Frontal cortex (tissue), 4 donors: ENCODE measurements around the gene SLIT3. TPM values are rescaled to one million over a fixed set of nuclear protein-coding genes. Genes with fewer than 3 reads are reported as not detected.

Experiments used
- DNase-seq, 2 donors: peaks; one replicate each; pipeline ENCODE4 v3.0.0; 2012; ENCODE audit warnings: low spot score in 2 of 2
- FAIRE-seq: peaks from 2 replicates; lab custom pipeline; 2012; peaks lifted over from hg19 to GRCh38; lab: Jason Lieb, UNC
- total RNA-seq: library from RNA; depleted of rRNA; stranded (reverse); fragments of >200 nt; gene quantifications from one replicate; pipeline ENCODE4 v1.2.3, GENCODE V29; 2014
- donor health status: control.
- donor health status: control.
- donor health status: control.

SLIT3 gene
- total RNA-seq, 1 donor from 2014 or later, result 2.0 TPM

DNA sequence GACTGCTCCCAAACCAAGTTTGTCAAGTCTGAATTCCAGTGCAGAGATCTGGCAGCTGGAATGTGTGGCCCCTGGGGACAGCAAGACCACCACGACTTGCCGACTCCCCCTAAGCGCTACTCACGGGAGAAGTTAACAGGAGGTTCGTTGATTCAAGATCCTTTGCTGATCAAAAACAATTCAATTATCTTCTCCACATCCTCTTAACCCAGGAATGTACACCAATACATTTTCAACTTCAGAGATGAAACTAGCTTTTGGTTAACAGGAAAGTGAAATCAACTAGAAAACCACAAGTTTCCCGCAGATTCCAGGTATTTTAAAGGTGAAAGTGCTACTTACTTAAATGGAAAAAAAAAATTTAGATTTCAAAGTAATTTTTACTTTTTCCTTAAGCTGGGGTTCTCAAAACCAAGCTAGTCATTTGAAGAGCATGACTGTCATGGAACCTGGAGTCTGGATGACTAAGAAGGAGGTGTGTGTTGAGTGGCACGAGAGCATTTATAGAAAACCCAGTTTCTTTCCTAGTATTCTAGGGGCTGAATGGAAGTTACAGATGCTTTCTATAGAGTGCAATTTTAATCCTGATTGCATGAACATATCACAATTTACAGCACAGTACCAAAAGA is 464.2 kb downstream of the SLIT3 start:
- FAIRE-seq (no peak), DNase-seq (no peak)

DNA sequence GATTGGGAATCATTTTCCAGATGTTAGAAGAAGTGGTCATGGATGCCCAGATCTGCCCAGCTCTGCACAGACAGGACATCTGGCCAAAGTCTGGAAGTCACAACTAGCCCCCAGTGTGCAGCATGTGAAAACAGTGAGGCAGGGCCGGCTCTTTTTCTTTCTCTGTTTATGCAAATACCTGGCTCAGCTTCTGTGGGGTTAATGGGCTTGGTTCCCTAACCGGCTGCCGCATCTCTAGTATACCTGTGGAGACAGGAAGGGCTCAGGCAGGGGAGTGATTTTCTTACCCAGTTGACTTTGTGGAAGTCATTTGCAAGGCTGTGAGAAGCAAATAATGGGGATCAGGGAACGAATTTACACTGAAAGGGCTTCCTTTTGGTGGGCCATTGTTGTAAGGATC is 467.0 kb downstream of the SLIT3 start:
- DNase-seq (no peak), FAIRE-seq (no peak)

DNA sequence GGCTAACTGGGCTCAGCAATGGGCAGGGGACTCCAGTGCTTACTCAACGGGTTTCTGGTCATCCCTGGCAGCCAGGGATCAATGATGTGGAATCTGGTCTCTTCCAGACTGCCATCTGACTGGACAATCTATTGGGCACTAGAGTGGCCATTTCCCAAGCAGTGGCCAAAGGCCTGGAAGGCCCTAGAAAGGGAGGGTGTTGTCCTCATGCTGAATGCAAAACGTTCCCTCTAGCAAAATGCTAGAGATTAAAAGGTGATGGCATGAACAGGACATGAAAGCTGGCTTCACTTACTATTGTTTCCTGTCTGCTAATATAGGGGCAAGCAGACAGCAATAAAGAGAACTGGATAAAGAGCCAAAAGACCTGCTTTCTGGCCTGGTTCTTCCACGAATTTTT is 467.6 kb downstream of the SLIT3 start:
- FAIRE-seq, result no peak
- no peak for DNase-seq

DNA sequence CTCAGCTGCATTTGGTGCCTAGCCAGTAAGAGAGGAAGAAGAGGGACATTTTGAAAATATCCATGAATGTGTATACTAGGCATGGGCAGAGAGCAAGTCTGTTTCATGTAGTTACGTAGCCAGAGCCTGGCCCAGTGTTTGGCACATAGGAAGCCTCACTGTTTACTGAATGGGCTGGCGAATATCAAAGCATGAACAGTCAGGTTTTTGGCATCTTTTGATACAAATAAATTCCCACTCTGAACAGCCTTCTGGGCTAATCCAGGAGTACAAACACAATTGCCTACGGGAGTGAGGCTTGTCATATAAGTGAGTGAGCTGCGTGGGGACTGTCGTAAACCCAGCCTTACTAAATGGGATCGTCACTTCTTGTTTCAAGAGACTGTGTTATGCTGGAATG is 468.6 kb downstream of the SLIT3 start:
- DNase-seq (no peak), FAIRE-seq (no peak)

DNA sequence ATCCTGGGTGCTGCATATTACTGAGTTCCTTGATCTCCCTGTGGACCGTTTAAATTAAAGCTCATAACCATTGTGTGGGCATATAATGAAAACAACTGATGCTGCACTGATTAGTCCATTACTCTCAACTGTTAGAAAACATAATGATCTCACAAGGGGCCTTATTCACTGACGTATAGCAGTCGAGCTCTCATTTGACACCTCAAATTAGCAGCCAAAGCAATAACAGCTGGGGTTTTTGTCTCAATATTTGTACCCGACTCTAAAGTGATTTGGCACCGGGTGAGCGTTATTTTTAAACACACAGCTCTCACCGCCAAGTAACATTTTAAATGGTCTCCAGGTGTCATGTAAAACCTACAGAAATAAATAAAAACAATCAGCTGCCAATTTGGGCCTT is 469.6 kb downstream of the SLIT3 start:
- FAIRE-seq (no peak), DNase-seq (no peak)

DNA sequence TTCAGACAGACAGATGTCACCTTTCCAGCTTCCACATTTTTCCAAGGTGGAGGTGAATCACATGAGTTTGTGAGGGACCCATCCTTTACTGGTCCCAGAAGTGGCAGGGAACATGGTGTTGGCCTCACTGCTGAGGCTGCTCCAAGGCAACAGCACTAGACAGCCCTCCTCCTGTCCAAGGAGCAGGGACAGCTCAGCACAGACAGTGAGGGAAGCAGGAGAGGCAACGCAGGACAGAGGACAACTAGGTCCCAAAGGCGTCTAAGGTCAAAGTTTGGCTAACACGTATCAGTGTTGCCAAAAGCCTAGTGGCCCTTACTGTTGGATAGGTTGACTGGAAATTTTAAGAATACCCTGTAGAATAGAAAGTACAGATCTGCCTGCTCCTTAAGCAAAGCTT is 470.1 kb downstream of the SLIT3 start:
- no peak for FAIRE-seq
- DNase-seq, result no peak

DNA sequence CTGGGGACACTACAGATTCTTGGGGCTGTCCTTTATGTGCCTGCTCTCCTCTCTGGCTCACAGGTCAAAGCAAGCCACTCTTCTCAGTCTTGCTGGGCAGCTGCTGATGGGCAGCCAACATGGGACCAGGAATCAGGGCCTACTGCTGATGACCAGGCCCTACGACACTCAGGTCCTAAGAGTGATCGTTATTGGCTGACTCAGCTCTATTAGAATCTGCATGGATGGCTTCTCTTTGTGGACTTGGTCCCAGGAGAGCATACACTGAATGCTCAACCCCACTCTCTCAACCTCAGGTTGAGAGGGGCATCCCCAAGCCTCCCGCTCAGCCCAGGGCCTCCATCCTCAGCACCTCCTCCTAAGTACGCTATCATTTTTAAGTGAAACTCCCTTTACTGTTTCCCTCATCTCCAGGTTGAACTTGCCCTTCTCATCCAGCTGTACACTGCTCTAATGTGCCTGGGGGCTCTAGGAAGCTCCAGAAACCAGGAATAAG is 471.0 kb downstream of the SLIT3 start:
- FAIRE-seq (no peak), DNase-seq (no peak)

DNA sequence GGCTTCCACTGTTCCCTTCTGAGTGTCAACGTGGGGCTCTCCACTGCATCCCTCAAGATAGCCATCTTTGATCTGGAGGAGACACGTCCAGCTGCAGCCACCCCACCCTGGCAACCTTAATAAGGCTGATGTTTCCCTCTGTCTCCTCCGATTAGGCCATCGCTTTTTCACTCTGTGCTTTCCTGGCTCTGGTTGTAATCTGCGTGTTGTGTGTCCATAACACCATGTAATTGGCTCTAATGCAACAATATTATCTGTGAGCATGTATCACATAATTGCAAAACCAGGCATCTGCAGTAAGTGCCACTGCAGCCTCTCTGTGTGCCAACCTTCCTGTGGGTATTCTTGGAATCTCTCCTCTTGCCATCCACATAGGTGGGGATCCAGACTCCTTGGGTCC is 471.9 kb downstream of the SLIT3 start:
- no peak for DNase-seq
- no peak for FAIRE-seq

DNA sequence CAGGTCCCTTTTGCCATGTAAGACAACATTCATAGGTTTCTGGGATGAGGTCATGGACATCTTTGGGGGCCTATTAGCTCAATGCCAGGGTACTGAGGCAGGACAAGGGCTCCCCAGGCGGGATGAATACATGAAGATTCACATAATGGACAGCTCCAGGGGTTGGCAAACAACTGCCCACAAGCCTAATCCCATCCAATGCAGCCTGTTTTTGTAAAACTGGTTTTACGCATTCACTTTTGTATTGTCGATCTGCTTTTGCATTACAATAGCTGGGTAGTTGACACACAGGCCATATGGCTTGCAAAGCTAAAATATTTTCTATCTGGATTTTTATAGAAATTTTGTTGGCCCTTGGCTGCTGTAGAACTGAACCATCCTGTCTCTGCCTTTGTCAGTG is 473.3 kb downstream of the SLIT3 start:
- DNase-seq, result no peak
- FAIRE-seq, result no peak

DNA sequence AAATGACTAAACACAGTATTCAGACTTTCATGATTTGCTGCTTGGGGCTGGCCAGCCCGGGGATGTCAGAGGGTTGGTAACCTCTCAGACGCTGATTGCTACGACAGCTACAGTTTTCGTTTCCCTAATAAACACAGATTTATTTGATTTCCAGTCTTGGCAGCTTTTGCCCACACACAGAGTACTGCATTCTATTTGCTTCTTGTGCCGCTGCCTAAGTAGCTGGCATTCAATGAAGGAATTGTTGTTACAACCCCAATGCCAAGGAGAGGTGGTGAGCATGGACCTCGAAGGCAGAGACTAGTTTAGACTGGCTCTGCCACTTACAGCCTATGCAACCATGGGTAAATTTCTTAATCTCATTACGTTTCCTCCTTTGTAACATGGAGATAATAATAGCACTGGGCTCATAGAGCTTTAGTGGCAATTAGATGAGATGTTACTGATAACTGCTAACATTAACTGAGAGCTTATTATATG is 474.7 kb downstream of the SLIT3 start:
- FAIRE-seq (no peak), DNase-seq (no peak)

DNA sequence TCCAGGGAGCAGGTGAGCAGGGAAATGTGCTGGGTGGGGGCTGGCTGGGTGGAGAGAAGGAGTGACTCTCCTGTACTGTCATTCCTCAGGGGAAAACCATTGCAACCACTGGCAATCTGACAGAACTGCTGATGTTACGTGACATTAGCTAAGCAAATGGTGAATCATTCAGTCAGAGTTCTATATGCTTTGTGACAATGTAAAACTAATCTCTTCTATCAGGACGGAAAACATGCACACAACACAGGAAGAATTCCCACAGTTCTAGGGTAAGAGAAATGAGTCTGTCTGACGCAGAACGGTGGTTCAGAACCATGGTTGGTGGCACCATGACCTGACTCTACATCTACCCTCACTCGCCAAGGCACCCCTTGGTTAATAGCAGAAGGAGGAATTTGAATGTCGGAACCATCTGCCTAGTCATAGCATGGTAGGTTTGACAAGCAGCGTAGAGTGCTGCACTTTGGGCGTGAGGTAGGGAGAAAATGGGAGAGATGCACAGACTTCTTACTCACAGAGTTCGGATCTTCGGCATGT is 478.1 kb downstream of the SLIT3 start:
- FAIRE-seq, result no peak
- DNase-seq, result no peak

DNA sequence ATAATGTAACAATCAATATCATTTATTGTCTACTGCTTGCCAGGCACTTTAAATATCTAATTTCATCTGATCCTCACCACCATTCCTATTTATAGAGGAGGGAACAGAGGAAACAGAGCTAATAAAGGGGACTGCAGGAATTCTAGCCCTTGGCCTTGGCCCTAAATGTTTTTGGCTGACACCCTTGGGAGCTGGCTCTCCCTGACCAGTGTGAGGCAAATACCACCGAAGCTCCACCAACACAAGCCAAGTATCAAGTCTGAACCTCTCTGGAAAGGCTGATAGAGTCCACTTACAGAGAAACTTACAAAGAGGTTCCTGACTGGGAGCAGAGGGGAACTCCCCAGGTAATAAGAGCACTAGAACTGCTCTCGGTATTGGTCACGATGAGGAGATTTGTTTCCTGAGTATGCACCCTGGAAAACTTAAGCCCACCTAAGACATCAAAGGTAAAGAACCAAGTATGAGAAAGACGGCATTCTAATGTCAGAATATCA is 478.6 kb downstream of the SLIT3 start:
- no peak for FAIRE-seq
- DNase-seq, result no peak

DNA sequence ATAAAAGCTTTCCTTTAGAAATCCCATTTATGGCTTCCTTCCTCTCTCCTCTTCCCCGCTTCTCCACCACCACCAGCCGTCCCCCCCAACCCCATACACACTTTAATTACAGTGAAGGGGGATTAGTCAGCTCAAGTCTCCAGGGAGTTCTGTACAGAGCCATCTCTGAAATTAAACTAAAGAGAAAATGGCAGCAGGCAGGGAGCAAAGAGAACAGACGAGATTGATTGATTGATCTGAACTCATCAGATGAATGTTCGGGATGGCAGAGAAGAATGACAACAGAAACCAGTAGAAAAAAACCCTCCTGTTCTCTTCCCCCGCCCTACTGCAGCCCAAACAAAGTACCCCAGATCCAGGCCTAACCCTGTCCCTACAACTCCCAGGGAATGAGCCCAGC is 480.1 kb downstream of the SLIT3 start:
- FAIRE-seq (no peak), DNase-seq (no peak)

DNA sequence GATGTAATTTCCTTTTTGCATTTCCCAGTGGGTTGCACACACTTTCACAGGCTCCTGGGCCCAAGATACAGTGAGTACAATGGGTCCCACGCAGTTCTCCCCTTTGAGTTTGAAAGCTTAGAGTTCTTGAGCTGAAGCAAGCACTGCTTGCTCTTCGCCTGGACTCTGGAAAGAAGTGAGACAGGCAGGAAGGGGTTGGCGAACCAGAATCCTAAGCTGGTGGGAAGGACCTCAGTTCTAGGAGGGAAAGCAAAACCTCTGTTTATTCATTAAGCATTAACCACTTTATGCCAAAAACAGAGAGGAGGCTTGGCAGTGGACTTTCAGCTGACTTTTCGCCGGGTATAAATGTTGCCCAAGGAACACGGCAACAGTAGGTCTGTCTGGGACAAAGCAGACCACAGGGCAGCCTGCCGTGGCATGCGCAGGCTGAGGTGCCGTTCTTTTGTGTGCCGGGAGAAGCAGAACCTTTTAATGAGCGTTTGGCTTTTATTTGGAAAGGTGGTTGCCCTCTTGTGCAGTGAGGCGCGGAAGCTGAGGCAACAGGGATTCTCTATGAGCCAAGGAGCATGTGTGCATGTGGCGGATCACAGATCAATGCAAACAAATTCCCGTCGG is 481.8 kb downstream of the SLIT3 start:
- no peak for DNase-seq
- FAIRE-seq, result no peak

DNA sequence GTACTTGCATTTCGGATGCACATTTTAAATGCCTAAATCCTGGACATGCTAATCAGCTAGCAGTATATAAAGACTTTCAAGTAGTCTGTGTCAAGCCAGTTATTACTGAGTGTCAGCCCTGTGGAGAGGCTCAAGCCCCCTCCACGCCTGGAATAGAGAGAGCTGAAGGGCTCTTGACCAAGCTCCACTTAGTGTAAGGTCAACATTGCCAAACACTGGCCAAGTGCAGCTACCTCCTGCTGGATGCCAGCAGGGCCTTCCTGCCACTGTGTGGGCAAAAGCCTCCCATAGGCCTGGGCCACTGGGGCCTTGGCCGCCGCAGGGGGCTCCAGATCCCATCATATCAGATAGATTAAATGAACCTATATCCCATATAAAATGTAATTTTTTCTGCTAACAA is 482.4 kb downstream of the SLIT3 start:
- DNase-seq (no peak), FAIRE-seq (no peak)

DNA sequence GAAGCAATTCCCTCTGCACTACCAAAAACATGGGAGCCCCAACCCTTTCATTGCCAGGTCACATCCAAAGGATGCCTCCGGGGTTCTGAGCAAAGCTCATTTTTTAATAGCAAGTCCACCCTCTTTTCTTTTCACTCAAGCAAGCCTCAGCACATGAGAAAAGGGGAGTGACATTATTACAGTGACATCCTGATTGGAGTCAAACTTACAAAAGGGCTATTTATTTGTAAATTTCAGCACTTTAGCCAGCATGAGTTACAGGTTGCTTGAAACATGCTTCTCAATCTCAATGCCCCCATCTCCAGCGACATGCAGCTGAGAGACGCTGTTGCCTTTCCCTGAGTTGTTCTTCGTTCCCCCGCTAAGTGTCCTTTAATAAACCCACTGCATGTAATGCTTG is 483.3 kb downstream of the SLIT3 start:
- DNase-seq, result no peak
- no peak for FAIRE-seq

DNA sequence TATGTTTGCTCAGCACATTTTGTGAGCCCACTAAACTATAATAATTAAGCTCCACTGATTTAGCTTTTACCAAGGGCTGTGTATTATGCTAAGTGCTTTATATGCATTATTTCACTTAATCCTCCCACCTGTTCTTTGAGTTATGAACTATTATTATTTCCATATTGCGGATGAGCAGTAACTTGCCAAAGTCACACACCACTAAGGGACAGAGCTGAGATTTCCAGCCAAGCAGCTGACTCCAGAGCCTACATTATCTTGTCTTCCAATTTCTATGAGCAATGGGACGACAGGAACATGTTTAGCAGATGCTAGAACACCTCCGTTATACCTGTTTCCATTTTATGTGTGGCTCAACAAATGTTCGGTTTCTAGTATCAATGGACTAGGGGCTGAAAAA is 484.3 kb downstream of the SLIT3 start:
- no peak for DNase-seq
- no peak for FAIRE-seq

DNA sequence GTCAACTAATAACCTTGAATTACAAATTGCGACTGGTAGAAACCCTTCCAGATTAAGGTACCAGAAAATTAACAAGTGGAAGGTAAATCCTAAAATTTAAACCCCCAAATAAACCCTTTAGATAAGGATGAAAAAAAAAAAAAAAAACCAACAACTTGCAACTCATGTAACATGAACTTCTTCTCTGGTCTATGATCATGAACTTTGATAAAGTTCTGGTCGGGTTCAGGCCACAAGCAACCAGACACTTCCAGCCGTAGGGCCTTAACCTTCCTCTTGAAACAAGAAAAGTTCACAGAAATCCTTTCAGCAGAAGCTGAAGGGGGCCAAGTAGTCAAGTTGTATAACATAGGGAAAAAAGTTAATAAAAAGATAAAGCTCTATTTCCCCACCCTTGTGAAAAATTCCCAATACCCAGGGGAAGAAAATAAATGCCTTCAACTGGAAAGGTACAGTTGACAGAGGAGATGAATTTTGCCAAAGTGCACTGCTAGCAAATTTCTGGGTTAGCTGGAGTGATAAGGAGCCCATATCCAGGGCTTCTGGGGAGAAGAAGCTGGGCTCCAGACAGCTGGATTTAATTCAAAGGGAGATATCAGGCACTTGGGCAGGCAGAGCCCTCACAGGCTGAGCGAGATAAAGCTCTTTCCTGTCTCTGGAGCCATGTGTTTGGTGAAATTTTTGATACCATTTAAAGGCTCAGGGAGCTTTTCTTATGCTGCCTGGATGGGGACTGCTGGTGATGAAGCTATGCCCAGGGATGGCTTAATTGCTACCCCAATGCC is 487.6 kb downstream of the SLIT3 start:
- FAIRE-seq (no peak), DNase-seq (no peak)

DNA sequence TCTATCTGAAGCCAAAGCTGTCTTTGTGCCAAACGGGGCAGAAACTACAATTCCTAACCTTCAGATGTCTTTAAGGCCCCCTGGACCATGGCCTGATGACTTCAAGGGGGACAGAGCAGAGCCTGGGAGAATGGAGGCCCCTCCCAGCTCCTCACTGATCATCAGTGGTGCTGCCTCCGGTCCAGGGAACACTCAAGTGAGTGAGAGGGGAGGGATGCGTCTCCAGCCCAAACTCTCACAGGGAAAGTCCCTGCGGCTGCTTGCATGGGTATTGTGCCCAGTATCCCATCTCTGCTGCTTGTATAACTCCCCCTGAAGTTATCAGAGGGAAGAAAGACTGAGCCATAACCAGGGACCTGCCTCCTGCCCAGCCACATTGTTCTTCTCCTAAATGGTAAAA is 490.3 kb downstream of the SLIT3 start:
- FAIRE-seq (no peak), DNase-seq (no peak)

DNA sequence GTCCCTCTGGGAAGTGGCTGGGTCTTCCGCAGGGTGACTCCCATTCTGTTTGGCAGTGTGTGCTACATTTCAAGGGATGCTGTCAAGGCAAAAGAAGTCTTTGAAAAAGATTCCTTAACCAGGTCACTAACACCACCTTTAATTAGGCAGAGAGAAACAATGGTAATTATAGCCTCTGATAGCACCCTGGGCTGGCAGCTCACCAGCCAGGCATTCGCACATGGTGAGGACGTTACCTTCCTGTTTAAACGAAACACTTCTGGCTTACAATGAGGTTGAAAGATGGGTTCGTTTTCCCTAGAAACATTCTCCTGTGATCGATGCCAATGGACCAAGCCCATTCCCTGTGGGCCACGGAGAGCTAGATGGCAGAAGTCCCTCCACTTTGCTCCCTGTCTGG is 491.7 kb downstream of the SLIT3 start:
- DNase-seq, result no peak
- no peak for FAIRE-seq
